WTC11 (cell line): ENCODE measurements around the gene CARMIL1. TPM values are rescaled to one million over a fixed set of nuclear protein-coding genes. Genes with fewer than 3 reads are reported as not detected.

Experiments used
- ATAC-seq: fragments of 200-7000 bp; cut with Tn5 transposase; 2 replicates; pipeline ENCODE4 v1.10.0; 2021; ENCODE audit warnings: mild to moderate bottlenecking, moderate library complexity
- CTCF ChIA-PET: fragments of 300-600 bp; sonication (Branson Sonifier 250); formaldehyde crosslinking; loops from one replicate; lab custom pipeline; 2021; ENCODE audit warnings: antibody characterized with exemption; lab: Charles Lee
- POLR2A ChIA-PET: fragments of 350-600 bp; sonication (Branson Sonifier 250); formaldehyde crosslinking; loops from one replicate; lab custom pipeline; 2021; ENCODE audit warnings: antibody characterized with exemption; lab: Charles Lee
- DNase-seq: peaks from one replicate; pipeline ENCODE4 v3.0.0; 2021; ENCODE audit warnings: low spot score
- H3K27ac Mint-ChIP-seq: 2 replicates; pipeline ENCODE4 v1.8.0; 2021; ENCODE audit warnings: mixed read lengths
- H3K27me3 Mint-ChIP-seq: 2 replicates; pipeline ENCODE4 v1.8.0; 2021; ENCODE audit warnings: low read depth, mild to moderate bottlenecking, moderate library complexity, mixed read lengths
- H3K36me3 Mint-ChIP-seq: 2 replicates; pipeline ENCODE4 v1.8.0; 2021; ENCODE audit warnings: mixed read lengths
- H3K4me1 Mint-ChIP-seq: 2 replicates; pipeline ENCODE4 v1.8.0; 2022; ENCODE audit warnings: mixed read lengths
- H3K4me3 Mint-ChIP-seq: 2 replicates; pipeline ENCODE4 v1.8.0; 2021; ENCODE audit warnings: mild to moderate bottlenecking, moderate library complexity, mixed read lengths
- H3K9me3 Mint-ChIP-seq: 2 replicates; pipeline ENCODE4 v1.8.0; 2021; ENCODE audit warnings: mixed read lengths
- GRHL2 ChIP-seq: fragments of 250-450 bp; sonication (Bioruptor Pico); IDR thresholded peaks from 2 replicates; pipeline ENCODE4 v1.8.0; 2022; ENCODE audit warnings: mild to moderate bottlenecking, moderate library complexity; ENCODE audit not compliant: insufficient replicate concordance, severe bottlenecking
- MXD4 ChIP-seq: fragments of 250-450 bp; sonication (Bioruptor Pico); IDR thresholded peaks from 2 replicates; pipeline ENCODE4 v1.8.0; 2021; ENCODE audit warnings: mild to moderate bottlenecking, moderate library complexity, borderline replicate concordance
- NFATC4 ChIP-seq: fragments of 250-450 bp; sonication (Bioruptor Pico); IDR thresholded peaks from 2 replicates; pipeline ENCODE4 v1.9.0; 2021; ENCODE audit warnings: mild to moderate bottlenecking
- NFE2L1 ChIP-seq: sonication (generic); formaldehyde crosslinking; IDR thresholded peaks from 2 replicates; pipeline ENCODE4 v1.8.1; 2023; ENCODE audit warnings: missing genetic modification reagents
- NFYB ChIP-seq: sonication (generic); formaldehyde crosslinking; conservative IDR thresholded peaks from 2 replicates; pipeline ENCODE4 v1.8.0; 2022; ENCODE audit warnings: low read depth, missing genetic modification reagents
- NR2C2 ChIP-seq: sonication (generic); formaldehyde crosslinking; IDR thresholded peaks from 2 replicates; pipeline ENCODE4 v1.8.0; 2022; ENCODE audit warnings: mild to moderate bottlenecking, missing genetic modification reagents
- SOX15 ChIP-seq: fragments of 250-450 bp; sonication (Bioruptor Pico); IDR thresholded peaks from 2 replicates; pipeline ENCODE4 v1.9.0; 2021; ENCODE audit warnings: mild to moderate bottlenecking
- TCF7 ChIP-seq: sonication (generic); formaldehyde crosslinking; IDR thresholded peaks from 2 replicates; pipeline ENCODE4 v1.8.0; 2022; ENCODE audit warnings: mild to moderate bottlenecking, low read depth, missing genetic modification reagents, moderate library complexity
- ZNF138 ChIP-seq: sonication (generic); formaldehyde crosslinking; conservative IDR thresholded peaks from 2 replicates; pipeline ENCODE4 v1.8.1; 2022; ENCODE audit warnings: mild to moderate bottlenecking, moderate library complexity, missing genetic modification reagents
- ZNF317 ChIP-seq: sonication (generic); formaldehyde crosslinking; IDR thresholded peaks from 2 replicates; pipeline ENCODE4 v1.8.1; 2023; ENCODE audit warnings: low read depth, mild to moderate bottlenecking, moderate library complexity, missing genetic modification reagents, borderline replicate concordance
- ZNF423 ChIP-seq: fragments of 250-450 bp; sonication (Bioruptor Pico); IDR thresholded peaks from 2 replicates; pipeline ENCODE4 v2.1.2; 2022; ENCODE audit warnings: mild to moderate bottlenecking, moderate library complexity
- total RNA-seq: library from RNA; stranded (reverse); gene quantifications from 3 replicates; pipeline ENCODE4 v1.2.3, GENCODE V29; 2021
- TF ChIP-seq, protein P1 (sequence below): sonication (generic); formaldehyde crosslinking; IDR thresholded peaks from 2 replicates; pipeline ENCODE4 v1.8.1; 2023; ENCODE audit warnings: mild to moderate bottlenecking, missing genetic modification reagents
- TF ChIP-seq, protein P2 (sequence below): sonication (generic); formaldehyde crosslinking; IDR thresholded peaks from 2 replicates; pipeline ENCODE4 v1.8.0; 2023; ENCODE audit warnings: mild to moderate bottlenecking, missing genetic modification reagents
- TF ChIP-seq, protein P3 (sequence below): sonication (generic); formaldehyde crosslinking; IDR thresholded peaks from 2 replicates; pipeline ENCODE4 v1.8.0; 2022; ENCODE audit warnings: mild to moderate bottlenecking, missing genetic modification reagents
- TF ChIP-seq, protein P4 (sequence below): sonication (generic); formaldehyde crosslinking; IDR thresholded peaks from 2 replicates; pipeline ENCODE4 v1.8.1; 2022; ENCODE audit warnings: mild to moderate bottlenecking, moderate library complexity, missing genetic modification reagents
- TF ChIP-seq, protein P5 (sequence below): fragments of 250-450 bp; sonication (Bioruptor Pico); IDR thresholded peaks from 2 replicates; pipeline ENCODE4 v1.9.0; 2021; ENCODE audit warnings: mild to moderate bottlenecking, borderline replicate concordance

Gene CARMIL1
- total RNA-seq, 1 experiment from 2014 or later: 36.2 TPM

DNA sequence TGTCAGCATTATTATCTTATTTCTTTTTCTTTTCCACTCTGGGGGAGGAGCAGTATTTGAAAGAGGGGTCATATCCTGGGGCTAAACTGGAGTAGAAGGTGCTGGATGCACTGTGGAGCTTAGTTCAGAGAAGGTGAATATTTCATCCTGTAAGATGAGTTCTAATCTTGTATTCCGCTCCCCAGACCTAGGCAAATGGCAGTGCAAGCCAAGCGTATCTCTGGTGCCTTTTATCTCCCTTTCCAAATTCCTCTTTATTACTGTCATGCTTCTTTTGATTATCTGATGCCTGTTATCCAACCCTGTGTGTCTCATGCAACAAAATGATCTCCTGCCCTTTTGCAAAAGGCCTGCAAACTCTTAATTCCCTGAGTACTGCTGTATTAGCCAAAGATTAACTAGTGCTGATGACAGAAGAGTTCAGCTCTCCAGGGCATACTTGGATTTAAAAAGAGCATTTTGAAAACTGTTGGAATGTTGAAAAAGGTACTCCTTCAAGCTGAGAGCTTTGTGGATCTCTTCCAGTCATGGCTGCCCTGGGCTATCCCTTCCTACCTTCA, 138.0 kb downstream of the CARMIL1 start (continued):
- TF ChIP-seq, protein P1, sequence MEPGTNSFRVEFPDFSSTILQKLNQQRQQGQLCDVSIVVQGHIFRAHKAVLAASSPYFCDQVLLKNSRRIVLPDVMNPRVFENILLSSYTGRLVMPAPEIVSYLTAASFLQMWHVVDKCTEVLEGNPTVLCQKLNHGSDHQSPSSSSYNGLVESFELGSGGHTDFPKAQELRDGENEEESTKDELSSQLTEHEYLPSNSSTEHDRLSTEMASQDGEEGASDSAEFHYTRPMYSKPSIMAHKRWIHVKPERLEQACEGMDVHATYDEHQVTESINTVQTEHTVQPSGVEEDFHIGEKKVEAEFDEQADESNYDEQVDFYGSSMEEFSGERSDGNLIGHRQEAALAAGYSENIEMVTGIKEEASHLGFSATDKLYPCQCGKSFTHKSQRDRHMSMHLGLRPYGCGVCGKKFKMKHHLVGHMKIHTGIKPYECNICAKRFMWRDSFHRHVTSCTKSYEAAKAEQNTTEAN: no peak
- TF ChIP-seq NFE2L1 (CRISPR knock-in tag) (no peak), TCF7 (CRISPR knock-in tag) (no peak), NR2C2 (CRISPR knock-in tag) (no peak), MXD4 (CRISPR knock-in tag) (no peak), GRHL2 (CRISPR knock-in tag) (no peak), NFYB (no peak), ZNF138 (CRISPR knock-in tag) (no peak), ZNF317 (CRISPR knock-in tag) (no peak)
- TF ChIP-seq, protein P2, sequence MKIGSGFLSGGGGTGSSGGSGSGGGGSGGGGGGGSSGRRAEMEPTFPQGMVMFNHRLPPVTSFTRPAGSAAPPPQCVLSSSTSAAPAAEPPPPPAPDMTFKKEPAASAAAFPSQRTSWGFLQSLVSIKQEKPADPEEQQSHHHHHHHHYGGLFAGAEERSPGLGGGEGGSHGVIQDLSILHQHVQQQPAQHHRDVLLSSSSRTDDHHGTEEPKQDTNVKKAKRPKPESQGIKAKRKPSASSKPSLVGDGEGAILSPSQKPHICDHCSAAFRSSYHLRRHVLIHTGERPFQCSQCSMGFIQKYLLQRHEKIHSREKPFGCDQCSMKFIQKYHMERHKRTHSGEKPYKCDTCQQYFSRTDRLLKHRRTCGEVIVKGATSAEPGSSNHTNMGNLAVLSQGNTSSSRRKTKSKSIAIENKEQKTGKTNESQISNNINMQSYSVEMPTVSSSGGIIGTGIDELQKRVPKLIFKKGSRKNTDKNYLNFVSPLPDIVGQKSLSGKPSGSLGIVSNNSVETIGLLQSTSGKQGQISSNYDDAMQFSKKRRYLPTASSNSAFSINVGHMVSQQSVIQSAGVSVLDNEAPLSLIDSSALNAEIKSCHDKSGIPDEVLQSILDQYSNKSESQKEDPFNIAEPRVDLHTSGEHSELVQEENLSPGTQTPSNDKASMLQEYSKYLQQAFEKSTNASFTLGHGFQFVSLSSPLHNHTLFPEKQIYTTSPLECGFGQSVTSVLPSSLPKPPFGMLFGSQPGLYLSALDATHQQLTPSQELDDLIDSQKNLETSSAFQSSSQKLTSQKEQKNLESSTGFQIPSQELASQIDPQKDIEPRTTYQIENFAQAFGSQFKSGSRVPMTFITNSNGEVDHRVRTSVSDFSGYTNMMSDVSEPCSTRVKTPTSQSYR: no peak
- TF ChIP-seq, protein P3, sequence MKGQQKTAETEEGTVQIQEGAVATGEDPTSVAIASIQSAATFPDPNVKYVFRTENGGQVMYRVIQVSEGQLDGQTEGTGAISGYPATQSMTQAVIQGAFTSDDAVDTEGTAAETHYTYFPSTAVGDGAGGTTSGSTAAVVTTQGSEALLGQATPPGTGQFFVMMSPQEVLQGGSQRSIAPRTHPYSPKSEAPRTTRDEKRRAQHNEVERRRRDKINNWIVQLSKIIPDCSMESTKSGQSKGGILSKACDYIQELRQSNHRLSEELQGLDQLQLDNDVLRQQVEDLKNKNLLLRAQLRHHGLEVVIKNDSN: no peak
- TF ChIP-seq, protein P4, sequence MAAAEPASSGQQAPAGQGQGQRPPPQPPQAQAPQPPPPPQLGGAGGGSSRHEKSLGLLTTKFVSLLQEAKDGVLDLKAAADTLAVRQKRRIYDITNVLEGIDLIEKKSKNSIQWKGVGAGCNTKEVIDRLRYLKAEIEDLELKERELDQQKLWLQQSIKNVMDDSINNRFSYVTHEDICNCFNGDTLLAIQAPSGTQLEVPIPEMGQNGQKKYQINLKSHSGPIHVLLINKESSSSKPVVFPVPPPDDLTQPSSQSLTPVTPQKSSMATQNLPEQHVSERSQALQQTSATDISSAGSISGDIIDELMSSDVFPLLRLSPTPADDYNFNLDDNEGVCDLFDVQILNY: no peak

DNA sequence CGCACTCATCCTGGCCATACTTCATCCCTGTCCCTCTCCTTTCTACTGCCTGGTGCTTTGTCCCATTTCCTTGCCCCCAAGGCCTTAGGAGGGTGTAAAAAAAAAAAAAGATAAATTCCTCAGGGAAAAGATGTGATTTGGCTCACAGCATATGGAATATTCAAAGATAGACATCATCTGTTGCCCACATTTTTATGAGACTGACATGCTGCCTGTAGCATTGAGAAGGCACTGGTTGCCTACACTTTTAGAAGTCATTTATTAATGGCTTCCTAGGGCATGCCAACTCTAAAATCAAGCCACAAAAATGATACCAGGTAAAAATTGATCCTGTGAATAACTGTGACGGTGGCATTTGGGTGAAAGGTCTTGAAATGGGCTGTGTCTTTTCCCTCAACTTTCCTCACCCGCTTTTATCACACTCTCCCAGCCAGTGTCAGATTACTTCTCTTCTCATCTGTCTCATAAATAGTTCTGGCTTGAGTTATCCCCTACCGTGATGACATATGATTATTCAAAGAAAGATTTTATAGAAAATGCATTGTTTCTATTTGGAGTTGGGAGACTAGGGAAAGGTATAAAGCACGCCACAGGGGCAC, 139.4 kb downstream of the CARMIL1 start:
- ChIA-PET POLR2A (no interaction called here), CTCF (interaction anchor here (0.8 kb wide), 1 partner anchor 31 kb away, joined by 3 read pairs; no protein-coding TSS in a partner anchor)
- Mint-ChIP-seq H3K4me1 (peaks cover 58% of the 10 kb centered on the region), H3K9me3 (peaks cover 19% of the 10 kb centered on the region), H3K4me3 (no peak overlapping the region), H3K27me3 (no peaks in the 10 kb centered on the region), H3K27ac (peak overlapping the region; percentile 58; the same call in 1 of the 2 replicates), H3K36me3 (peaks cover 20% of the 10 kb centered on the region)
- TF ChIP-seq NFATC4 (CRISPR knock-in tag) (no peak), ZNF423 (CRISPR knock-in tag) (no peak), SOX15 (CRISPR knock-in tag) (no peak)
- TF ChIP-seq, protein P3: no peak
- TF ChIP-seq, protein P1: no peak
- TF ChIP-seq, protein P5, sequence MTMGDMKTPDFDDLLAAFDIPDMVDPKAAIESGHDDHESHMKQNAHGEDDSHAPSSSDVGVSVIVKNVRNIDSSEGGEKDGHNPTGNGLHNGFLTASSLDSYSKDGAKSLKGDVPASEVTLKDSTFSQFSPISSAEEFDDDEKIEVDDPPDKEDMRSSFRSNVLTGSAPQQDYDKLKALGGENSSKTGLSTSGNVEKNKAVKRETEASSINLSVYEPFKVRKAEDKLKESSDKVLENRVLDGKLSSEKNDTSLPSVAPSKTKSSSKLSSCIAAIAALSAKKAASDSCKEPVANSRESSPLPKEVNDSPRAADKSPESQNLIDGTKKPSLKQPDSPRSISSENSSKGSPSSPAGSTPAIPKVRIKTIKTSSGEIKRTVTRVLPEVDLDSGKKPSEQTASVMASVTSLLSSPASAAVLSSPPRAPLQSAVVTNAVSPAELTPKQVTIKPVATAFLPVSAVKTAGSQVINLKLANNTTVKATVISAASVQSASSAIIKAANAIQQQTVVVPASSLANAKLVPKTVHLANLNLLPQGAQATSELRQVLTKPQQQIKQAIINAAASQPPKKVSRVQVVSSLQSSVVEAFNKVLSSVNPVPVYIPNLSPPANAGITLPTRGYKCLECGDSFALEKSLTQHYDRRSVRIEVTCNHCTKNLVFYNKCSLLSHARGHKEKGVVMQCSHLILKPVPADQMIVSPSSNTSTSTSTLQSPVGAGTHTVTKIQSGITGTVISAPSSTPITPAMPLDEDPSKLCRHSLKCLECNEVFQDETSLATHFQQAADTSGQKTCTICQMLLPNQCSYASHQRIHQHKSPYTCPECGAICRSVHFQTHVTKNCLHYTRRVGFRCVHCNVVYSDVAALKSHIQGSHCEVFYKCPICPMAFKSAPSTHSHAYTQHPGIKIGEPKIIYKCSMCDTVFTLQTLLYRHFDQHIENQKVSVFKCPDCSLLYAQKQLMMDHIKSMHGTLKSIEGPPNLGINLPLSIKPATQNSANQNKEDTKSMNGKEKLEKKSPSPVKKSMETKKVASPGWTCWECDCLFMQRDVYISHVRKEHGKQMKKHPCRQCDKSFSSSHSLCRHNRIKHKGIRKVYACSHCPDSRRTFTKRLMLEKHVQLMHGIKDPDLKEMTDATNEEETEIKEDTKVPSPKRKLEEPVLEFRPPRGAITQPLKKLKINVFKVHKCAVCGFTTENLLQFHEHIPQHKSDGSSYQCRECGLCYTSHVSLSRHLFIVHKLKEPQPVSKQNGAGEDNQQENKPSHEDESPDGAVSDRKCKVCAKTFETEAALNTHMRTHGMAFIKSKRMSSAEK: no peak
- DNase-seq (no peak), ATAC-seq (no peak)
